Kidney epithelial cell (primary cell): Measurements from ENCODE around the gene TNIP1. TPM values are rescaled to one million over a fixed set of nuclear protein-coding genes. Genes with fewer than 3 reads are reported as not detected.

ENCODE experiments used
- DNase-seq: peaks from one replicate; pipeline ENCODE4 v3.0.0-alpha.2; 2010; ENCODE audit warnings: low read depth
- H3K27me3 ChIP-seq: 2 replicates; pipeline ENCODE4 v1.6.0; 2011; ENCODE audit warnings: low read length; ENCODE audit not compliant: control insufficient read depth, insufficient read depth
- H3K36me3 ChIP-seq: 2 replicates; pipeline ENCODE4 v1.5.1; 2011; ENCODE audit warnings: low read length; ENCODE audit not compliant: control insufficient read depth, insufficient read depth
- H3K4me3 ChIP-seq: 2 replicates; pipeline ENCODE4 v1.5.1; 2011; ENCODE audit warnings: low read depth, mild to moderate bottlenecking, control low read depth, low read length
- total RNA-seq: library from RNA; depleted of rRNA; stranded (reverse); fragments of >200 nt; gene quantifications from 2 replicates; pipeline ENCODE4 v1.2.3, GENCODE V29; 2015
- TF ChIP-seq, protein P1 (sequence below): IDR thresholded peaks from 2 replicates; pipeline ENCODE4 v1.5.1; 2011; ENCODE audit warnings: mild to moderate bottlenecking, moderate library complexity, low read length, control low read depth, inconsistent platforms; ENCODE audit not compliant: insufficient read depth, poor library complexity, severe bottlenecking

TNIP1 gene
- total RNA-seq, 1 donor from 2014 or later = 454 TPM

- TF ChIP-seq, protein P1, sequence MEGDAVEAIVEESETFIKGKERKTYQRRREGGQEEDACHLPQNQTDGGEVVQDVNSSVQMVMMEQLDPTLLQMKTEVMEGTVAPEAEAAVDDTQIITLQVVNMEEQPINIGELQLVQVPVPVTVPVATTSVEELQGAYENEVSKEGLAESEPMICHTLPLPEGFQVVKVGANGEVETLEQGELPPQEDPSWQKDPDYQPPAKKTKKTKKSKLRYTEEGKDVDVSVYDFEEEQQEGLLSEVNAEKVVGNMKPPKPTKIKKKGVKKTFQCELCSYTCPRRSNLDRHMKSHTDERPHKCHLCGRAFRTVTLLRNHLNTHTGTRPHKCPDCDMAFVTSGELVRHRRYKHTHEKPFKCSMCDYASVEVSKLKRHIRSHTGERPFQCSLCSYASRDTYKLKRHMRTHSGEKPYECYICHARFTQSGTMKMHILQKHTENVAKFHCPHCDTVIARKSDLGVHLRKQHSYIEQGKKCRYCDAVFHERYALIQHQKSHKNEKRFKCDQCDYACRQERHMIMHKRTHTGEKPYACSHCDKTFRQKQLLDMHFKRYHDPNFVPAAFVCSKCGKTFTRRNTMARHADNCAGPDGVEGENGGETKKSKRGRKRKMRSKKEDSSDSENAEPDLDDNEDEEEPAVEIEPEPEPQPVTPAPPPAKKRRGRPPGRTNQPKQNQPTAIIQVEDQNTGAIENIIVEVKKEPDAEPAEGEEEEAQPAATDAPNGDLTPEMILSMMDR = no peak
- no peaks in the 10 kb centered on the region for H3K36me3 ChIP-seq
- H3K27me3 ChIP-seq = no peaks in the 10 kb centered on the region
- no peak for DNase-seq
- H3K4me3 ChIP-seq = no peak overlapping the region
Measured at GRCh38 chr5:151003503-151003860, 77.4 kb downstream of the TNIP1 start.

DNA sequence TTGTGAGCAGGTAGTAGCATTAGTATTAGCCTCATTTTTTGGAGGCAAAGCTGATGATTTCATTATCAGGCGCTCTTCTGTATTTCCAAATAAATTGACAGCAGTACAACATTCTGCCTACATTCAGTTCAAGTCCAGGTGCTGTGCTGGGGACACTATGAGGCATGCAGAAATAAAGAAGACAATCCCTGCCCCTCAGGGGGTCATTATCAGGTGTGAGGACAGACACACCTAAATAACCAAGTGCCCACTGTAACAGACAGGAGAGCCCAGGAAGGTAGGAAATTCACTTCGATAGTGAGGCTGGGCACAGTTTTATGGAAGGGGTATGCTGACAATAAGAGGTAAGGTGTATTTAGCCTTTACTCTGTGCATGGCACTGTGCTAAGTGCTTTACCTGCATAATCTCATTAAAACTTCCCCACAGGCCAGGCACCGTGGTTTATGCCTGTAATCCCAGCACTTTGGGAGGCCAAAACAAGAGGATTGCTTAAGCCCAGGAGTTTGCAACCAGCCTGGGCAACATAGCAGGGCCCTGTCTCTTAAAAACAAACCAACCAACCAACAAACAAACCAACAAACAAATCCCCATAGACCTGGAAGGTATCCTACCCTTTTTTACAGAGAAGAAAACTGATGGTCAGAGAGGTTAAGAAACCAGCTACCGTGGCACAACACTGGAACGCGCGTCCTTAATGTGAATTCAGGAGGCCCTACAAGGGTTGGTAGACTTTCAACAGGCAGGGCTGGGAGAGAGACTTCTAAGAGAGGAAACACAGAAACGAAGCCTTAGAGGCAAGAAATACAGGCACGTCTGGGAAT lies 77.9 kb downstream of the TNIP1 start:
- no peak overlapping the region for H3K4me3 ChIP-seq
- DNase-seq = no peak
- H3K27me3 ChIP-seq = no peaks in the 10 kb centered on the region
- TF ChIP-seq, protein P1 = no peak
- H3K36me3 ChIP-seq = no peaks in the 10 kb centered on the region

DNA sequence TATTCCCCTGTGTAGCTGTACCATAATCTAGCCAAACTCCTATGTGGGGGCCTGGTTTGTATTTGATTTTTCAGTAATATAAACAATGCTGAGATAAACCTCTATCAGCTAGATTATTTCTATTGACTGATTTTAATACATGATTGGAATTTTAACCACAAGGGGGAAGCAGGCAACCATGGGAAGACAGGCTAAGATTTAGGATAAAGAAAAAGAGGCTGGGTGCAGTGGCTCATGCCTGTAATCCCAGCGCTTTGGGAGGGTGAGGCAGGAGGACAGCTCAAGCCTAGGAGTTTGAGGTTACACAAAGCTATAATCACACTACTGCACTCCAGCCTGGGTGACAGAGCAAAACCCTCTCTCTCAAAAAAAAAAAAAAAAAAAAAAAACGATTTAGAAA lies 78.6 kb downstream of the TNIP1 start:
- TF ChIP-seq, protein P1 = peak; percentile 38
- no peak for DNase-seq
- Histone ChIP-seq H3K36me3 (no peaks in the 10 kb centered on the region), H3K27me3 (no peaks in the 10 kb centered on the region), H3K4me3 (no peak overlapping the region)

DNA sequence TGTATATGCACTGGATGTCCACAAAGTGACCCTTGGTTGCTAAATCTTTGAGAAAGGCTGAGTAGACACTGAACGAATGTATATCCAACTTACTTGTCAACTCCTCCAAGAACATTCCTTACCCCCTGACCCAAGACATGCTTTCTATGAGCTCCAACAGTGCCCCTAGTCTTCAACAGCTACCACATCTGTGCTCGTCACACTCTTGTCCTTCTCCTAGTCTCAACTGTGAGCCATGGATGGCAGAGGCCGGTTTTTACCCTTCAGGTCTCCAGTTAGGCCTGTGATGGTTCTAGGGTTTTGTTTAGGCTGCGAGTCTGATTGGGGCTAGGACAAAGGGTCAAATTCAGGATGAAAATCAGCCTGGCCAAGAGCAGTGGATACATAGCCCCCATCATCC lies 79.4 kb downstream of the TNIP1 start:
- TF ChIP-seq, protein P1 = no peak
- Histone ChIP-seq H3K36me3 (no peaks in the 10 kb centered on the region), H3K4me3 (no peak overlapping the region), H3K27me3 (no peaks in the 10 kb centered on the region)
- DNase-seq = no peak

GRCh38 chr5:150999704-151000442 lies 81.0 kb downstream of the TNIP1 start:
- Histone ChIP-seq H3K27me3 (no peaks in the 10 kb centered on the region), H3K36me3 (no peaks in the 10 kb centered on the region), H3K4me3 (no peak overlapping the region)
- DNase-seq = no peak
- TF ChIP-seq, protein P1 = no peak
